Osteocyte (in vitro differentiated cells): ENCODE results near the gene DIP2C. TPM values are rescaled to one million over a fixed set of nuclear protein-coding genes. Genes with fewer than 3 reads are reported as not detected.

Experiments
- DNase-seq: peaks from one replicate; pipeline ENCODE4 v3.0.0; 2021; ENCODE audit warnings: mixed read lengths; ENCODE audit not compliant: unreplicated experiment; ENCODE audit errors: extremely low spot score
- H3K27ac Mint-ChIP-seq: one replicate; pipeline ENCODE4 v1.8.0; 2021; ENCODE audit warnings: mild to moderate bottlenecking, mixed read lengths; ENCODE audit not compliant: unreplicated experiment
- H3K27me3 Mint-ChIP-seq: one replicate; pipeline ENCODE4 v1.8.0; 2021; ENCODE audit warnings: mixed read lengths; ENCODE audit not compliant: unreplicated experiment
- H3K36me3 Mint-ChIP-seq: one replicate; pipeline ENCODE4 v1.8.0; 2021; ENCODE audit warnings: mixed read lengths; ENCODE audit not compliant: unreplicated experiment
- H3K4me1 Mint-ChIP-seq: one replicate; pipeline ENCODE4 v1.8.0; 2021; ENCODE audit warnings: mixed read lengths; ENCODE audit not compliant: unreplicated experiment
- H3K4me3 Mint-ChIP-seq: one replicate; pipeline ENCODE4 v1.8.0; 2021; ENCODE audit warnings: mild to moderate bottlenecking, moderate library complexity, mixed read lengths; ENCODE audit not compliant: unreplicated experiment
- H3K9me3 Mint-ChIP-seq: one replicate; pipeline ENCODE4 v1.8.0; 2021; ENCODE audit warnings: mixed read lengths; ENCODE audit not compliant: unreplicated experiment
- total RNA-seq: library from RNA; stranded (reverse); gene quantifications from 2 replicates; pipeline ENCODE4 v1.2.1, GENCODE V29; 2021
- TF ChIP-seq, protein P1 (sequence below): fragments of 200-600 bp; sonication (generic); IDR thresholded peaks from 2 replicates; pipeline ENCODE4 v1.5.0; 2021; ENCODE audit warnings: antibody characterized with exemption, mild to moderate bottlenecking, moderate library complexity

DIP2C gene
- total RNA-seq, 1 donor from 2014 or later, result 36.8 TPM

DNA sequence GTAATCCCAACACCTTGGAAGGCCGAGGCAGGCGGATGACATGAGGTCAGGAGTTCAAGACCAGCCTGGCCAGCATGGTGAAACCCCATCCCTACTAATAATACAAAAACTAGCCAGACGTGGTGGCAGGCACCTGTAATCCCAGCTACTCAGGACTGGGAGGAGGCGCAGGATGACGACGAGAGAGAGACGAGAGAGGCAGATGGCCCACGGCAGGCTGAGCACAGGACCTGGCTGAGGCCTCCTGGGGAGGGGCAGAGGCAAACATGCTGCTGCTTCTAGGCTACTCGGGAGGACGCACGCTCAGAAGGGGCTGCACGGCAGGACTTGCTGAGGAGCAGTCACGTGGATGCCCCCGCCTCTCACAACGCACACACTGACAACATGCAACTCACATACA is 22.4 kb downstream of the DIP2C start:
- peaks cover 12% of the 10 kb centered on the region for H3K4me1 Mint-ChIP-seq
- TF ChIP-seq, protein P1, sequence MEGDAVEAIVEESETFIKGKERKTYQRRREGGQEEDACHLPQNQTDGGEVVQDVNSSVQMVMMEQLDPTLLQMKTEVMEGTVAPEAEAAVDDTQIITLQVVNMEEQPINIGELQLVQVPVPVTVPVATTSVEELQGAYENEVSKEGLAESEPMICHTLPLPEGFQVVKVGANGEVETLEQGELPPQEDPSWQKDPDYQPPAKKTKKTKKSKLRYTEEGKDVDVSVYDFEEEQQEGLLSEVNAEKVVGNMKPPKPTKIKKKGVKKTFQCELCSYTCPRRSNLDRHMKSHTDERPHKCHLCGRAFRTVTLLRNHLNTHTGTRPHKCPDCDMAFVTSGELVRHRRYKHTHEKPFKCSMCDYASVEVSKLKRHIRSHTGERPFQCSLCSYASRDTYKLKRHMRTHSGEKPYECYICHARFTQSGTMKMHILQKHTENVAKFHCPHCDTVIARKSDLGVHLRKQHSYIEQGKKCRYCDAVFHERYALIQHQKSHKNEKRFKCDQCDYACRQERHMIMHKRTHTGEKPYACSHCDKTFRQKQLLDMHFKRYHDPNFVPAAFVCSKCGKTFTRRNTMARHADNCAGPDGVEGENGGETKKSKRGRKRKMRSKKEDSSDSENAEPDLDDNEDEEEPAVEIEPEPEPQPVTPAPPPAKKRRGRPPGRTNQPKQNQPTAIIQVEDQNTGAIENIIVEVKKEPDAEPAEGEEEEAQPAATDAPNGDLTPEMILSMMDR, result no peak
- no peaks in the 10 kb centered on the region for H3K36me3 Mint-ChIP-seq
- peak; percentile 67 for DNase-seq
- H3K4me3 Mint-ChIP-seq, result no peak overlapping the region
- H3K27me3 Mint-ChIP-seq, result no peaks in the 10 kb centered on the region
- no peaks in the 10 kb centered on the region for H3K9me3 Mint-ChIP-seq
- no peak overlapping the region for H3K27ac Mint-ChIP-seq

- peak; percentile 81 for DNase-seq
- H3K4me1 Mint-ChIP-seq, result peaks cover 19% of the 10 kb centered on the region
- TF ChIP-seq, protein P1, result no peak
- H3K36me3 Mint-ChIP-seq, result no peaks in the 10 kb centered on the region
- H3K27me3 Mint-ChIP-seq, result no peaks in the 10 kb centered on the region
- no peak overlapping the region for H3K4me3 Mint-ChIP-seq
- no peaks in the 10 kb centered on the region for H3K9me3 Mint-ChIP-seq
- H3K27ac Mint-ChIP-seq, result no peak overlapping the region
These were observed 23.0 kb downstream of the DIP2C start for GRCh38 chr10:666237-667012.

- H3K4me1 Mint-ChIP-seq, result peaks cover 26% of the 10 kb centered on the region
- DNase-seq, result peak; percentile 44
- H3K36me3 Mint-ChIP-seq, result no peaks in the 10 kb centered on the region
- H3K9me3 Mint-ChIP-seq, result no peaks in the 10 kb centered on the region
- TF ChIP-seq, protein P1, result no peak
- no peaks in the 10 kb centered on the region for H3K27me3 Mint-ChIP-seq
- H3K27ac Mint-ChIP-seq, result no peak overlapping the region
- H3K4me3 Mint-ChIP-seq, result no peak overlapping the region
These were observed 23.8 kb downstream of the DIP2C start for GRCh38 chr10:665579-666091.

DNA sequence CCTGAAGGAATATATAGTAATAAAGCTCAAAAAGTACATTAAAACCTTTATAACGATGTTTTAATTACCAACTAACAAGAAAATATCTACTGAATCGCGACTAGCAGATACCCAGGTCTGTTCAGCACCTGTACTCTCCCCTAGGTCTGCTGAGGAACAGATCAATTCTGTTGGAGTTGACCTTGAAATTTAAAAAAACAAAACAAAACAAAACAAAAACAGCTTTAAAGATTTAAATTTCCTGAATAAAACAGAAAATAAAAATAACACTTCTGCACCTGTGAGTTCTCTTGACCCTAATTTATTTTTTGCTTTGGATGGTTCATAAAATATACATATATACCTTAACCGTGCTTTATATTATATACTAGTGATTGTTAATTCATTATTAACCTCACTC is 24.6 kb downstream of the DIP2C start:
- Mint-ChIP-seq H3K4me3 (no peak overlapping the region), H3K4me1 (peaks cover 31% of the 10 kb centered on the region), H3K9me3 (no peaks in the 10 kb centered on the region), H3K36me3 (no peaks in the 10 kb centered on the region), H3K27me3 (no peaks in the 10 kb centered on the region), H3K27ac (no peak overlapping the region)
- TF ChIP-seq, protein P1, result no peak
- DNase-seq, result no peak

- no peaks in the 10 kb centered on the region for H3K36me3 Mint-ChIP-seq
- H3K27me3 Mint-ChIP-seq, result no peaks in the 10 kb centered on the region
- H3K27ac Mint-ChIP-seq, result no peak overlapping the region
- TF ChIP-seq, protein P1, result no peak
- H3K4me1 Mint-ChIP-seq, result peaks cover 36% of the 10 kb centered on the region
- no peak overlapping the region for H3K4me3 Mint-ChIP-seq
- DNase-seq, result no peak
- H3K9me3 Mint-ChIP-seq, result no peaks in the 10 kb centered on the region
These were observed 25.2 kb downstream of the DIP2C start for GRCh38 chr10:664301-664700.
